PFSK-1 (cell line): Measurements from ENCODE around the gene PPFIA1.

Experiments used
- FOXP2 ChIP-seq: optimal IDR thresholded peaks from 2 replicates; pipeline ENCODE3; 2011; ENCODE audit warnings: borderline replicate concordance, control low read depth, inconsistent platforms; ENCODE audit not compliant: insufficient read depth; ENCODE audit errors: extremely low read length, extremely low read depth
- POLR2AphosphoS5 ChIP-seq: IDR thresholded peaks from 2 replicates; pipeline ENCODE4 v1.6.1; 2012; ENCODE audit warnings: low read depth, mild to moderate bottlenecking, control low read depth, low read length, moderate library complexity
- REST ChIP-seq, 2 experiments: IDR thresholded peaks; 2 replicates each; pipeline versions ENCODE4 v1.6.1 to v1.8.0; 2011 to 2012; ENCODE audit warnings: low read depth in 2 of 2, low read length in 2 of 2, control low read depth in 1 of 2, inconsistent platforms in 1 of 2, mild to moderate bottlenecking in 1 of 2, moderate library complexity in 1 of 2; ENCODE audit not compliant: insufficient read depth in 1 of 2
- SIN3A ChIP-seq: IDR thresholded peaks from 2 replicates; pipeline ENCODE4 v1.6.1; 2012; ENCODE audit warnings: mild to moderate bottlenecking, low read length, moderate library complexity, borderline replicate concordance; ENCODE audit not compliant: insufficient read depth
- TAF1 ChIP-seq: IDR thresholded peaks from 2 replicates; pipeline ENCODE4 v1.6.1; 2012; ENCODE audit warnings: low read length, control low read depth, borderline replicate concordance; ENCODE audit not compliant: insufficient read depth

PPFIA1 gene

GRCh38 chr11:70424765-70425344 lies 154.4 kb downstream of the PPFIA1 start:
- TF ChIP-seq TAF1 (no peak), SIN3A (no peak), FOXP2 (no peak), REST (IDR thresholded peaks at IDR 0.05; ENCODE audit: insufficient read depth in 1 of 2, low read depth in 2 of 2, low read length in 2 of 2) (no peak), POLR2AphosphoS5 (no peak)

GRCh38 chr11:70427436-70427835 lies 156.9 kb downstream of the PPFIA1 start:
- TF ChIP-seq REST (IDR thresholded peaks at IDR 0.05; ENCODE audit: insufficient read depth in 1 of 2, low read depth in 2 of 2, low read length in 2 of 2), result no peak

- TF ChIP-seq FOXP2 (no peak), POLR2AphosphoS5 (no peak), TAF1 (no peak), SIN3A (no peak), REST (IDR thresholded peaks at IDR 0.05; ENCODE audit: insufficient read depth in 1 of 2, low read depth in 2 of 2, low read length in 2 of 2) (no peak)
These were observed 158.4 kb downstream of the PPFIA1 start for GRCh38 chr11:70428701-70429427.

GRCh38 chr11:70429428-70429705 lies 158.9 kb downstream of the PPFIA1 start:
- TF ChIP-seq REST (IDR thresholded peaks at IDR 0.05; ENCODE audit: insufficient read depth in 1 of 2, low read depth in 2 of 2, low read length in 2 of 2), result no peak
- TF ChIP-seq SIN3A, result no peak
- no peak for TF ChIP-seq TAF1
- no peak for TF ChIP-seq FOXP2
- TF ChIP-seq POLR2AphosphoS5, result no peak
